Measurements from ENCODE around the gene MMP23B.

DNA sequence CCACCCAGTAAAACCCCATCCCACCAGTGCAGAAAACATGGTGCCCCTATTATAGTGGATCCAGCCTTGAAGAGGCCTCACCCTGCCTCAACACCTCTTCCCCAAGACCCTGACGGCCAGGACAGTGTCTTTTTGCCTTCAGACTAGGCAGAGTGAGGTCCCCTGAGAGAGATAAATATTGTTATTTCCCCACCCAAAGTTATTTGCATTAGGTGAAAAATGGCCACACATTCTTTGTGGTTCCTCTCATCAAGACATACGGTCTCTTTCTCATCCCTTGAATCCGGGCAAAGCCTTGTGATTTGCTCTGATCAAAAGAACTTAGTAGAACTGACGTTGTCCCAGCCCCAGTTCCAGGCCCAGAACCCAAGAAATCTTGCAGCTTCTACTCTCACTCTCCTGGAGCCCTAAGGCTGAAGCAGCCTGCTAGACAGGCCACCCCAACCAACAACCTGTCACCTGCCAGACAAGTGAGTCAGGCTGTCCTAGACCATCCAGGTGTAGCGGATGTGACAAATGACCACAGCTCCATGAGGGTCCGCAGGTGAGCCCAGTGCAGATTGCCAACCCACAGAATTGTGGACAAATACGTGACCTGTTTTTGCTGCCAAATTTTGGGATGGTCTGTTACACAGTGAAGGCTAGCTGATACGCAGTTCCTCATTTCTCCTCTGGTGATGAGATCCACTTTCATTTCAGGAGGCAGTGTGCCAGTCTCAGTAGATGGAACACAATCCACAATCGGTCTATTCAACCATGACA lies 49.2 kb upstream of the MMP23B start:
- TF ChIP-seq SUZ12 (IDR thresholded peaks at IDR 0.05; ENCODE audit: extremely low read depth, insufficient read depth, insufficient read length) (no peak), YY1 (IDR thresholded peaks at IDR 0.05; ENCODE audit: insufficient read depth, insufficient read length) (no peak), ZNF274 (IDR thresholded peaks at IDR 0.05; ENCODE audit: low read depth, low read length) (no peak)
